H1 (cell line): Measurements from ENCODE around the gene RAB3C. TPM values are rescaled to one million over a fixed set of nuclear protein-coding genes. Genes with fewer than 3 reads are reported as not detected.

Experiments
- CTCF ChIA-PET: fragments of 300-600 bp; sonication (Branson Sonifier 250); formaldehyde crosslinking; loops from one replicate; lab custom pipeline; 2021; ENCODE audit not compliant: partially characterized antibody; lab: Charles Lee
- POLR2A ChIA-PET: fragments of 300-600 bp; sonication (Branson Sonifier 250); formaldehyde crosslinking; loops from one replicate; lab custom pipeline; 2021; ENCODE audit warnings: inconsistent platforms; ENCODE audit not compliant: partially characterized antibody; lab: Charles Lee
- DNase-seq, 2 experiments: peaks; one replicate each; pipeline versions ENCODE4 v3.0.0 to v3.0.0-alpha.2; 2010 to 2022; ENCODE audit warnings: low spot score in 2 of 2, low read depth in 1 of 2, mixed read lengths in 1 of 2
- FAIRE-seq: peaks from 2 replicates; lab custom pipeline; 2011; peaks lifted over from hg19 to GRCh38; lab: Jason Lieb, UNC
- H2AFZ ChIP-seq: 2 replicates; pipeline ENCODE4 v1.8.1; 2012; ENCODE audit warnings: low read length, inconsistent platforms
- H2AK5ac ChIP-seq: 2 replicates; pipeline ENCODE4 v1.6.1; 2013; ENCODE audit warnings: low read depth, low read length
- H2BK120ac ChIP-seq: replicated peaks from 2 replicates; pipeline ENCODE3; 2013; ENCODE audit warnings: low read depth, low read length, inconsistent platforms
- H2BK12ac ChIP-seq: 2 replicates; pipeline ENCODE4 v1.6.1; 2013; ENCODE audit warnings: low read depth, low read length
- H2BK15ac ChIP-seq: 2 replicates; pipeline ENCODE4 v1.6.1; 2013; ENCODE audit warnings: low read length
- H2BK20ac ChIP-seq: 2 replicates; pipeline ENCODE4 v1.6.1; 2013; ENCODE audit warnings: low read length
- H2BK5ac ChIP-seq: 2 replicates; pipeline ENCODE4 v1.6.1; 2013; ENCODE audit warnings: low read depth, low read length
- H3K14ac ChIP-seq: 2 replicates; pipeline ENCODE4 v1.6.1; 2013; ENCODE audit warnings: inconsistent platforms; ENCODE audit not compliant: insufficient read length
- H3K18ac ChIP-seq: 2 replicates; pipeline ENCODE4 v1.6.1; 2013; ENCODE audit warnings: low read length; ENCODE audit errors: extremely low read depth
- H3K23ac ChIP-seq: 2 replicates; pipeline ENCODE4 v1.6.1; 2013; ENCODE audit warnings: inconsistent platforms; ENCODE audit not compliant: insufficient read length
- H3K23me2 ChIP-seq: 2 replicates; pipeline ENCODE4 v1.6.1; 2013; ENCODE audit warnings: low read depth, low read length
- H3K27ac ChIP-seq: 2 replicates; pipeline ENCODE4 v1.6.1; 2011; ENCODE audit warnings: low read depth, low read length, inconsistent platforms
- H3K27me3 ChIP-seq, 4 experiments: replicated peaks in 1 of 4; 1 replicate in 1 of 4; 2 replicates in 3 of 4; pipeline versions ENCODE4 v1.6.1 to v1.8.1; 2011 to 2013; ENCODE audit warnings: low read length in 3 of 4, mild to moderate bottlenecking in 3 of 4, inconsistent platforms in 2 of 4, mixed read lengths in 2 of 4, moderate library complexity in 1 of 4; ENCODE audit not compliant: control insufficient read depth in 3 of 4, insufficient read depth in 3 of 4; ENCODE audit errors: extremely low read depth in 1 of 4
- H3K36me3 ChIP-seq, 4 experiments: 2 replicates each; pipeline versions ENCODE4 v1.6.1 to v1.8.1; 2011 to 2013; ENCODE audit warnings: mild to moderate bottlenecking in 4 of 4, low read length in 3 of 4, moderate library complexity in 2 of 4, control low read depth in 1 of 4, inconsistent platforms in 1 of 4; ENCODE audit not compliant: insufficient read depth in 4 of 4, control insufficient read depth in 2 of 4
- H3K4ac ChIP-seq: replicated peaks from 2 replicates; pipeline ENCODE3; 2013; ENCODE audit warnings: low read length, low read depth, mixed read lengths, inconsistent platforms; ENCODE audit not compliant: insufficient read length
- H3K4me1 ChIP-seq, 4 experiments: replicated peaks in 1 of 4; 1 replicate in 1 of 4; 2 replicates in 3 of 4; pipeline versions ENCODE4 v1.6.1 to v1.8.1; 2011 to 2013; ENCODE audit warnings: low read length in 3 of 4, inconsistent platforms in 2 of 4, mixed read lengths in 1 of 4; ENCODE audit not compliant: insufficient read depth in 4 of 4, control insufficient read depth in 3 of 4
- H3K4me2 ChIP-seq, 2 experiments: 2 replicates each; pipeline versions ENCODE4 v1.6.1 to v1.8.1; 2011 to 2013; ENCODE audit warnings: low read depth in 2 of 2, low read length in 2 of 2, control low read depth in 1 of 2, inconsistent platforms in 1 of 2, mild to moderate bottlenecking in 1 of 2; ENCODE audit not compliant: insufficient read depth in 1 of 2
- H3K4me3 ChIP-seq, 4 experiments: fragments of 200-600, 300-600 bp in 1 of 4; sonication (generic), shearing (Covaris generic), sonication (Bioruptor Twin) in 1 of 4; 2 replicates each; pipeline versions ENCODE4 v1.5.1 to v1.8.1; 2011 to 2016; ENCODE audit warnings: low read length in 4 of 4, low read depth in 3 of 4, control low read depth in 2 of 4, inconsistent platforms in 2 of 4, mild to moderate bottlenecking in 2 of 4, mixed read lengths in 1 of 4, moderate library complexity in 1 of 4; ENCODE audit not compliant: insufficient read depth in 2 of 4; ENCODE audit errors: extremely low read depth in 1 of 4
- H3K56ac ChIP-seq: replicated peaks from 2 replicates; pipeline ENCODE3; 2013; ENCODE audit warnings: low read depth, mild to moderate bottlenecking, mixed read lengths, low read length, inconsistent platforms; ENCODE audit not compliant: insufficient read length
- H3K79me1 ChIP-seq: 2 replicates; pipeline ENCODE4 v1.6.1; 2013; ENCODE audit warnings: low read depth, low read length, control low read depth
- H3K79me2 ChIP-seq, 2 experiments: 2 replicates each; pipeline versions ENCODE4 v1.6.1 to v1.8.1; 2012 to 2013; ENCODE audit warnings: low read length in 2 of 2, mild to moderate bottlenecking in 2 of 2, inconsistent platforms in 1 of 2; ENCODE audit not compliant: insufficient read depth in 2 of 2, control insufficient read depth in 1 of 2
- H3K9ac ChIP-seq, 4 experiments: replicated peaks in 1 of 4; 1 replicate in 1 of 4; 2 replicates in 3 of 4; pipeline versions ENCODE4 v1.6.1 to v1.8.1; 2011 to 2013; ENCODE audit warnings: low read depth in 3 of 4, low read length in 3 of 4, control low read depth in 2 of 4, mild to moderate bottlenecking in 2 of 4, moderate library complexity in 2 of 4, inconsistent platforms in 1 of 4; ENCODE audit errors: extremely low read depth in 1 of 4
- H3K9me3 ChIP-seq, 2 experiments: 2 replicates each; pipeline versions ENCODE4 v1.6.1 to v1.8.1; 2012 to 2013; ENCODE audit warnings: mild to moderate bottlenecking in 2 of 2, moderate library complexity in 2 of 2, control low read depth in 1 of 2, inconsistent platforms in 1 of 2, low read depth in 1 of 2, low read length in 1 of 2, mixed read lengths in 1 of 2; ENCODE audit not compliant: insufficient read depth in 2 of 2
- H4K20me1 ChIP-seq, 2 experiments: replicated peaks in 1 of 2; 2 replicates each; pipeline versions ENCODE3 to v1.8.1; 2011 to 2013; ENCODE audit warnings: inconsistent platforms in 2 of 2, low read length in 2 of 2, mild to moderate bottlenecking in 1 of 2; ENCODE audit not compliant: insufficient read depth in 2 of 2, control insufficient read depth in 1 of 2
- H4K5ac ChIP-seq: 2 replicates; pipeline ENCODE4 v1.6.1; 2013; ENCODE audit warnings: low read length, low read depth, mixed read lengths, inconsistent platforms; ENCODE audit not compliant: insufficient read length
- H4K8ac ChIP-seq: 2 replicates; pipeline ENCODE4 v1.8.0; 2013; ENCODE audit warnings: mild to moderate bottlenecking, moderate library complexity, low read length, inconsistent platforms; ENCODE audit not compliant: insufficient read depth; ENCODE audit errors: extremely low read depth
- H4K91ac ChIP-seq: replicated peaks from 2 replicates; pipeline ENCODE3; 2013; ENCODE audit warnings: low read length, mixed read lengths, inconsistent platforms; ENCODE audit not compliant: insufficient read length
- ASH2L ChIP-seq: fragments of 200-600, 300-600 bp; sonication (generic); IDR thresholded peaks from one replicate; pipeline ENCODE4 v1.7.1; 2017; ENCODE audit warnings: low read length
- BACH1 ChIP-seq: IDR thresholded peaks from 2 replicates; pipeline ENCODE4 v1.6.1; 2012; ENCODE audit warnings: low read length, improper control_type of control experiment
- CBX5 ChIP-seq: fragments of 300-800, 300-1000 bp; sonication (generic); IDR thresholded peaks from 2 replicates; pipeline ENCODE4 v1.7.1; 2016; ENCODE audit warnings: antibody characterized with exemption, low read length, low read depth
- E2F6 ChIP-seq: IDR thresholded peaks from 2 replicates; pipeline ENCODE4 v1.6.1; 2012; ENCODE audit warnings: inconsistent platforms
- EGR1 ChIP-seq: IDR thresholded peaks from 2 replicates; pipeline ENCODE4 v1.6.1; 2011; ENCODE audit warnings: low read depth, low read length, borderline replicate concordance
- JUND ChIP-seq: IDR thresholded peaks from 2 replicates; pipeline ENCODE4 v1.6.1; 2011; ENCODE audit warnings: mild to moderate bottlenecking, improper control_type of control experiment, low read length
- KDM1A ChIP-seq: fragments of 200-600, 300-600 bp; sonication (generic); IDR thresholded peaks from 2 replicates; pipeline ENCODE4 v1.7.1; 2016; ENCODE audit warnings: mild to moderate bottlenecking, low read length, borderline replicate concordance
- KDM5A ChIP-seq: fragments of 200-600 bp; IDR thresholded peaks from 2 replicates; pipeline ENCODE4 v1.7.1; 2012; ENCODE audit warnings: mild to moderate bottlenecking, low read length, inconsistent platforms, mixed read lengths
- NANOG ChIP-seq: IDR thresholded peaks from 2 replicates; pipeline ENCODE4 v1.6.1; 2011; ENCODE audit warnings: low read length, low read depth, mild to moderate bottlenecking, inconsistent platforms; ENCODE audit not compliant: insufficient read depth, poor library complexity, severe bottlenecking
- RBBP5 ChIP-seq: IDR thresholded peaks from 2 replicates; pipeline ENCODE4 v1.7.1; 2012; ENCODE audit warnings: low read depth, mild to moderate bottlenecking, inconsistent platforms, low read length, moderate library complexity, borderline replicate concordance
- RFX5 ChIP-seq: IDR thresholded peaks from 2 replicates; pipeline ENCODE4 v1.6.1; 2011; ENCODE audit warnings: low read depth, low read length, improper control_type of control experiment, borderline replicate concordance
- SIRT6 ChIP-seq: IDR thresholded peaks from one replicate; pipeline ENCODE4 v1.7.1; 2012; ENCODE audit warnings: low read length, inconsistent platforms
- SP4 ChIP-seq: IDR thresholded peaks from 2 replicates; pipeline ENCODE4 v1.6.1; 2012; ENCODE audit warnings: low read length, inconsistent platforms
- TAF7 ChIP-seq: optimal IDR thresholded peaks from 2 replicates; pipeline ENCODE3; 2011; ENCODE audit warnings: low read depth, mild to moderate bottlenecking, inconsistent platforms, low read length, moderate library complexity, borderline replicate concordance
- TCF12 ChIP-seq: IDR thresholded peaks from 2 replicates; pipeline ENCODE4 v1.6.1; 2011; ENCODE audit warnings: low read depth, mild to moderate bottlenecking, low read length
- YY1 ChIP-seq: IDR thresholded peaks from 2 replicates; pipeline ENCODE4 v1.6.1; 2011; ENCODE audit warnings: low read depth, mild to moderate bottlenecking, low read length
- WGBS, 2 experiments: shearing (Covaris generic) in 1 of 2; methylation state at CpG; one replicate each; pipeline versions ENCODE4 v1.1.6 to v1.1.7; 2013 to 2015; ENCODE audit warnings: low lambda C conversion rate in 2 of 2, mixed read lengths in 2 of 2, inconsistent platforms in 1 of 2, low coverage in 1 of 2, missing lambda C conversion rate in 1 of 2; ENCODE audit not compliant: insufficient replicate concordance in 2 of 2, insufficient coverage in 1 of 2, insufficient read length in 1 of 2; ENCODE audit errors: extremely low coverage in 1 of 2, missing lambda C conversion rate in 1 of 2; 5-methylcytosine and 5-hydroxymethylcytosine counted together
- polyA plus RNA-seq, 7 experiments: library from polyadenylated mRNA; depleted of rRNA in 3 of 7; stranded (reverse) in 5 of 7; unstranded in 2 of 7; fragments of >200 nt in 5 of 7; fragments of 200-250 nt in 2 of 7; gene quantifications; 1 replicate in 5 of 7; 2 replicates in 1 of 7; 4 replicates in 1 of 7; pipeline versions ENCODE4 v1.2.1 to v1.2.3, GENCODE V29; 2011 to 2013; ENCODE audit warnings: missing spikeins in 2 of 7, mixed read lengths in 2 of 7
- total RNA-seq: library from RNA; stranded (reverse); fragmentation: NEBNext Ultra II Directional; extraction: Animal tissue kit (Norgen Biotek cat#: 25700); gene quantifications from 2 replicates; pipeline ENCODE4 v1.2.1, GENCODE V29; 2021

RAB3C gene
- total and polyA plus RNA-seq, 2 of the 8 experiments (the other 6 are each of a cell fraction or from before 2014, with no cell fraction given): 14.7 to 18.3 TPM

DNA sequence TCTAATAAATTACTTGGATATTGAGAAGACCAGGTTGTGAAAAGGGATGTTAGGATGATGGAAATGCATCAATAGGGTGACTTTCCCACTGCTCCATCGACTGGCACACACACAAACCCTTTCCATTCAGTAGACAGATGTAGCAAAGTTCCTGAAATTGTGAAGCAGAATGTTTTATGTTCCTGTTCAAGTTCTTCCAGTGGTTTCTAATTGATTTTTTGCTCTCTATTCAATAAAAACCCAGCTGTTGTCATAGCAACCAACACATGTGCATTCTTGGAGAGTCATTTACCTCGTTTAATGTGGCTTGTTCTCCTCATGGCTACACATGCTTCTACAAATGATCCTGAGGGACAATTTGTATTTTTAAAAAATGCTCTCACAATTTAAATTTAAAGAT is 244.6 kb downstream of the RAB3C start:
- no peak overlapping the region for H3K4ac ChIP-seq
- no peaks in the 10 kb centered on the region for H3K9me3 ChIP-seq
- no peak overlapping the region for H2BK5ac ChIP-seq
- no peaks in the 10 kb centered on the region for H3K79me1 ChIP-seq
- no peak overlapping the region for H2BK12ac ChIP-seq
- H4K20me1 ChIP-seq: no peaks in the 10 kb centered on the region
- no peaks in the 10 kb centered on the region for H3K79me2 ChIP-seq
- no peak overlapping the region for H3K14ac ChIP-seq
- ChIA-PET POLR2A (no interaction called here), CTCF (no interaction called here)
- no peak overlapping the region for H2AFZ ChIP-seq
- no peak overlapping the region for H4K8ac ChIP-seq
- FAIRE-seq: no peak
- H2AK5ac ChIP-seq: no peak overlapping the region
- H3K4me1 ChIP-seq: no peaks in the 10 kb centered on the region
- 75% methylated on average over 2 of the region's 2 CpGs; no CpG with 5 or more reads in 1 of the 2 experiments for WGBS, 2 experiments
- H2BK120ac ChIP-seq: no peak overlapping the region
- no peaks in the 10 kb centered on the region for H3K36me3 ChIP-seq
- peak overlapping the region in 1 of 4 experiments; percentile 34; a peak in 1 of 7 replicates for H3K9ac ChIP-seq
- no peak overlapping the region for H3K56ac ChIP-seq
- H4K91ac ChIP-seq: no peak overlapping the region
- H3K4me3 ChIP-seq: no peak overlapping the region
- H4K5ac ChIP-seq: no peak overlapping the region
- H3K27me3 ChIP-seq: no peaks in the 10 kb centered on the region
- H3K27ac ChIP-seq: no peak overlapping the region
- no peak overlapping the region for H3K4me2 ChIP-seq
- DNase-seq: no peak
- no peaks in the 10 kb centered on the region for H3K23me2 ChIP-seq
- H3K18ac ChIP-seq: no peak overlapping the region
- H3K23ac ChIP-seq: no peak overlapping the region
- H2BK20ac ChIP-seq: no peak overlapping the region
- H2BK15ac ChIP-seq: no peak overlapping the region
- TF ChIP-seq KDM5A: no peak
- no peak for TF ChIP-seq E2F6
- TF ChIP-seq JUND: no peak
- TF ChIP-seq TCF12: no peak
- no peak for TF ChIP-seq CBX5
- no peak for TF ChIP-seq YY1
- TF ChIP-seq KDM1A: no peak
- no peak for TF ChIP-seq EGR1
- TF ChIP-seq RBBP5: no peak
- TF ChIP-seq RFX5: no peak
- no peak for TF ChIP-seq BACH1
- no peak for TF ChIP-seq SP4
- TF ChIP-seq TAF7: no peak
- TF ChIP-seq NANOG: no peak
- no peak for TF ChIP-seq ASH2L
- no peak for TF ChIP-seq SIRT6
